ENCODE measurements around the gene IGSF21. TPM values are rescaled to one million over a fixed set of nuclear protein-coding genes. Genes with fewer than 3 reads are reported as not detected.

The IGSF21 gene
- total RNA-seq, 2 experiments from 2014 or later = not detected

GRCh38 chr1:18144916-18145647 is 37.5 kb downstream of the IGSF21 start:
- ChIA-PET CTCF (no interaction called here), POLR2A (no interaction called here)
- H3K4me3 Mint-ChIP-seq = no peak overlapping the region
- no peak overlapping the region for H3K27ac Mint-ChIP-seq
- intact Hi-C loops (cut with micrococcal nuclease) = no loop called here
- peaks cover 4% of the 10 kb centered on the region for H3K27me3 Mint-ChIP-seq
- no peaks in the 10 kb centered on the region for H3K36me3 Mint-ChIP-seq
- DNase-seq = no peak
- no peaks in the 10 kb centered on the region for H3K9me3 Mint-ChIP-seq
- no peaks in the 10 kb centered on the region for H3K4me1 Mint-ChIP-seq (ENCODE audit: low read depth)

GRCh38 chr1:18145851-18146618 is 38.4 kb downstream of the IGSF21 start:
- ChIA-PET CTCF (no interaction called here), POLR2A (no interaction called here)
- no peak overlapping the region for H3K4me3 Mint-ChIP-seq
- no peaks in the 10 kb centered on the region for H3K36me3 Mint-ChIP-seq
- peaks cover 3% of the 10 kb centered on the region for H3K27me3 Mint-ChIP-seq
- no peaks in the 10 kb centered on the region for H3K9me3 Mint-ChIP-seq
- intact Hi-C loops (cut with micrococcal nuclease) = no loop called here
- H3K4me1 Mint-ChIP-seq (ENCODE audit: low read depth) = no peaks in the 10 kb centered on the region
- no peak overlapping the region for H3K27ac Mint-ChIP-seq
- no peak for DNase-seq

- Mint-ChIP-seq H3K27ac (no peak overlapping the region), H3K9me3 (no peaks in the 10 kb centered on the region), H3K4me1 (ENCODE audit: low read depth) (no peaks in the 10 kb centered on the region), H3K27me3 (peaks cover 7% of the 10 kb centered on the region), H3K36me3 (no peaks in the 10 kb centered on the region), H3K4me3 (no peak overlapping the region)
- no peak for DNase-seq
- ChIA-PET POLR2A (no interaction called here), CTCF (no interaction called here)
- intact Hi-C loops (cut with micrococcal nuclease) = no loop called here
Observed at GRCh38 chr1:18146886-18147285, 39.3 kb downstream of the IGSF21 start.

- no peak overlapping the region for H3K4me3 Mint-ChIP-seq
- POLR2A ChIA-PET = no interaction called here
- intact Hi-C loops (cut with micrococcal nuclease) = no loop called here
- peaks cover 7% of the 10 kb centered on the region for H3K27me3 Mint-ChIP-seq
- no peak for DNase-seq
- no peaks in the 10 kb centered on the region for H3K9me3 Mint-ChIP-seq
- no peaks in the 10 kb centered on the region for H3K36me3 Mint-ChIP-seq
- H3K4me1 Mint-ChIP-seq (ENCODE audit: low read depth) = no peaks in the 10 kb centered on the region
- CTCF ChIA-PET = no interaction called here
- no peak overlapping the region for H3K27ac Mint-ChIP-seq
Observed at GRCh38 chr1:18147672-18148071, 40.1 kb downstream of the IGSF21 start.

- DNase-seq = no peak
- H3K36me3 Mint-ChIP-seq = no peaks in the 10 kb centered on the region
- intact Hi-C loops (cut with micrococcal nuclease) = no loop called here
- peaks cover 7% of the 10 kb centered on the region for H3K27me3 Mint-ChIP-seq
- H3K4me3 Mint-ChIP-seq = no peak overlapping the region
- no peak overlapping the region for H3K27ac Mint-ChIP-seq
- no peaks in the 10 kb centered on the region for H3K9me3 Mint-ChIP-seq
- CTCF ChIA-PET = no interaction called here
- POLR2A ChIA-PET = no interaction called here
- no peaks in the 10 kb centered on the region for H3K4me1 Mint-ChIP-seq (ENCODE audit: low read depth)
Observed at GRCh38 chr1:18148461-18148860, 40.9 kb downstream of the IGSF21 start.

- DNase-seq = no peak
- Mint-ChIP-seq H3K27ac (no peak overlapping the region), H3K36me3 (no peaks in the 10 kb centered on the region), H3K9me3 (no peaks in the 10 kb centered on the region), H3K4me3 (no peak overlapping the region), H3K27me3 (peaks cover 7% of the 10 kb centered on the region), H3K4me1 (ENCODE audit: low read depth) (no peaks in the 10 kb centered on the region)
- ChIA-PET CTCF (no interaction called here), POLR2A (no interaction called here)
- intact Hi-C loops (cut with micrococcal nuclease) = no loop called here
Observed at GRCh38 chr1:18149027-18149641, 41.5 kb downstream of the IGSF21 start.

GRCh38 chr1:18151436-18152122 is 44.0 kb downstream of the IGSF21 start:
- Mint-ChIP-seq H3K9me3 (no peaks in the 10 kb centered on the region), H3K4me1 (ENCODE audit: low read depth) (no peaks in the 10 kb centered on the region), H3K27ac (no peak overlapping the region), H3K36me3 (no peaks in the 10 kb centered on the region), H3K27me3 (peaks cover 4% of the 10 kb centered on the region), H3K4me3 (no peak overlapping the region)
- CTCF ChIA-PET = no interaction called here
- POLR2A ChIA-PET = no interaction called here
- intact Hi-C loops (cut with micrococcal nuclease) = no loop called here
- no peak for DNase-seq

GRCh38 chr1:18154430-18155194 is 47.0 kb downstream of the IGSF21 start:
- Mint-ChIP-seq H3K4me1 (ENCODE audit: low read depth) (no peaks in the 10 kb centered on the region), H3K4me3 (no peak overlapping the region), H3K27me3 (peaks cover 8% of the 10 kb centered on the region), H3K9me3 (no peaks in the 10 kb centered on the region), H3K27ac (no peak overlapping the region), H3K36me3 (no peaks in the 10 kb centered on the region)
- ChIA-PET CTCF (no interaction called here), POLR2A (no interaction called here)
- intact Hi-C loops (cut with micrococcal nuclease) = no loop called here
- no peak for DNase-seq

- intact Hi-C loops (cut with micrococcal nuclease) = no loop called here
- H3K27me3 Mint-ChIP-seq = peaks cover 8% of the 10 kb centered on the region
- no peaks in the 10 kb centered on the region for H3K4me1 Mint-ChIP-seq (ENCODE audit: low read depth)
- CTCF ChIA-PET = no interaction called here
- H3K27ac Mint-ChIP-seq = no peak overlapping the region
- H3K4me3 Mint-ChIP-seq = no peak overlapping the region
- DNase-seq = no peak
- POLR2A ChIA-PET = no interaction called here
- no peaks in the 10 kb centered on the region for H3K36me3 Mint-ChIP-seq
- H3K9me3 Mint-ChIP-seq = no peaks in the 10 kb centered on the region
Observed at GRCh38 chr1:18155881-18156385, 48.3 kb downstream of the IGSF21 start.

GRCh38 chr1:18157352-18157751 is 49.8 kb downstream of the IGSF21 start:
- H3K4me1 Mint-ChIP-seq (ENCODE audit: low read depth) = no peaks in the 10 kb centered on the region
- DNase-seq = no peak
- H3K27ac Mint-ChIP-seq = no peak overlapping the region
- POLR2A ChIA-PET = no interaction called here
- CTCF ChIA-PET = no interaction called here
- no peaks in the 10 kb centered on the region for H3K36me3 Mint-ChIP-seq
- no peaks in the 10 kb centered on the region for H3K9me3 Mint-ChIP-seq
- H3K27me3 Mint-ChIP-seq = peaks cover 4% of the 10 kb centered on the region
- no peak overlapping the region for H3K4me3 Mint-ChIP-seq
- intact Hi-C loops (cut with micrococcal nuclease) = no loop called here

- Mint-ChIP-seq H3K9me3 (no peaks in the 10 kb centered on the region), H3K4me3 (no peak overlapping the region), H3K27ac (no peak overlapping the region), H3K4me1 (ENCODE audit: low read depth) (no peaks in the 10 kb centered on the region), H3K27me3 (peaks cover 4% of the 10 kb centered on the region), H3K36me3 (no peaks in the 10 kb centered on the region)
- no peak for DNase-seq
- CTCF ChIA-PET = no interaction called here
- POLR2A ChIA-PET = no interaction called here
- intact Hi-C loops (cut with micrococcal nuclease) = no loop called here
Observed at GRCh38 chr1:18157968-18158367, 50.4 kb downstream of the IGSF21 start.

GRCh38 chr1:18158714-18159113 is 51.1 kb downstream of the IGSF21 start:
- Mint-ChIP-seq H3K36me3 (no peaks in the 10 kb centered on the region), H3K9me3 (no peaks in the 10 kb centered on the region), H3K27me3 (peaks cover 4% of the 10 kb centered on the region), H3K27ac (no peak overlapping the region), H3K4me3 (no peak overlapping the region), H3K4me1 (ENCODE audit: low read depth) (no peaks in the 10 kb centered on the region)
- DNase-seq = no peak
- POLR2A ChIA-PET = no interaction called here
- CTCF ChIA-PET = no interaction called here
- intact Hi-C loops (cut with micrococcal nuclease) = no loop called here

All from activated CD4-positive, alpha-beta memory T cell treated with anti-CD3 and anti-CD28 coated beads for 36 hours (primary cell).